Mesothelial cell of epicardium (in vitro differentiated cells): ENCODE data around the gene CCBE1. TPM values are rescaled to one million over a fixed set of nuclear protein-coding genes. Genes with fewer than 3 reads are reported as not detected.

ENCODE experiments used
- DNase-seq, 2 experiments: peaks; one replicate each; pipeline ENCODE4 v3.0.0; 2021; ENCODE audit warnings: low spot score in 2 of 2; ENCODE audit not compliant: unreplicated experiment in 2 of 2
- H3K27ac Mint-ChIP-seq: 2 replicates; pipeline ENCODE4 v1.8.0; 2021; ENCODE audit warnings: mixed read lengths
- H3K27me3 Mint-ChIP-seq: 2 replicates; pipeline ENCODE4 v1.8.0; 2021; ENCODE audit warnings: low read depth, mixed read lengths
- H3K36me3 Mint-ChIP-seq: 2 replicates; pipeline ENCODE4 v1.8.0; 2021; ENCODE audit warnings: mixed read lengths
- H3K4me1 Mint-ChIP-seq: 2 replicates; pipeline ENCODE4 v1.8.0; 2021; ENCODE audit warnings: mixed read lengths
- H3K4me3 Mint-ChIP-seq: 2 replicates; pipeline ENCODE4 v1.8.0; 2021; ENCODE audit warnings: mild to moderate bottlenecking, moderate library complexity, mixed read lengths
- H3K9me3 Mint-ChIP-seq: 2 replicates; pipeline ENCODE4 v1.8.0; 2021; ENCODE audit warnings: mixed read lengths
- total RNA-seq: library from RNA; stranded (reverse); gene quantifications from 3 replicates; pipeline ENCODE4 v1.2.1, GENCODE V29; 2021
- TF ChIP-seq, protein P1 (sequence below): fragments of 200-600 bp; sonication (generic); IDR thresholded peaks from one replicate; pipeline ENCODE4 v1.5.0; 2021; ENCODE audit warnings: antibody characterized with exemption; ENCODE audit not compliant: unreplicated experiment

CCBE1 gene
- total RNA-seq, 1 donor from 2014 or later, result 71.1 TPM

DNA sequence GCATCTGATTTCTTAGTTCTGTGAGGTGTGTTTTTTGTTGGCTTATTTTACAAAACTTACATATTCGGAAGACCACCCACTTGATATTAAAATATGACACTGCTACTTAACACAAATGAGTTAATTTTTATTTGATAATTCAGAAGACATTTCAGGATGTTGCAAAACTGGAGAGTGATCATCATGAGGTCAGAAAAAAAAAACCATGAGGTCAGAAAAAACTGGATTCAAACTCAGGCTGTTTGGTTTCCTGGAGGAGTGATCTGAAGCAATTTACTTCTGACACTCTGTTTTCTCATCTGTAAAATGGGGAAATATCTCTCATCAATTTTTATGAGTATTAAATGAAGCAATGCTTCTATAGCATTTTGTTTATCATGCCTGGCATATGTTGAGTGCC is 1.8 kb upstream of the CCBE1 start:
- H3K4me3 Mint-ChIP-seq, result no peak overlapping the region
- no peak overlapping the region for H3K27ac Mint-ChIP-seq
- TF ChIP-seq, protein P1, sequence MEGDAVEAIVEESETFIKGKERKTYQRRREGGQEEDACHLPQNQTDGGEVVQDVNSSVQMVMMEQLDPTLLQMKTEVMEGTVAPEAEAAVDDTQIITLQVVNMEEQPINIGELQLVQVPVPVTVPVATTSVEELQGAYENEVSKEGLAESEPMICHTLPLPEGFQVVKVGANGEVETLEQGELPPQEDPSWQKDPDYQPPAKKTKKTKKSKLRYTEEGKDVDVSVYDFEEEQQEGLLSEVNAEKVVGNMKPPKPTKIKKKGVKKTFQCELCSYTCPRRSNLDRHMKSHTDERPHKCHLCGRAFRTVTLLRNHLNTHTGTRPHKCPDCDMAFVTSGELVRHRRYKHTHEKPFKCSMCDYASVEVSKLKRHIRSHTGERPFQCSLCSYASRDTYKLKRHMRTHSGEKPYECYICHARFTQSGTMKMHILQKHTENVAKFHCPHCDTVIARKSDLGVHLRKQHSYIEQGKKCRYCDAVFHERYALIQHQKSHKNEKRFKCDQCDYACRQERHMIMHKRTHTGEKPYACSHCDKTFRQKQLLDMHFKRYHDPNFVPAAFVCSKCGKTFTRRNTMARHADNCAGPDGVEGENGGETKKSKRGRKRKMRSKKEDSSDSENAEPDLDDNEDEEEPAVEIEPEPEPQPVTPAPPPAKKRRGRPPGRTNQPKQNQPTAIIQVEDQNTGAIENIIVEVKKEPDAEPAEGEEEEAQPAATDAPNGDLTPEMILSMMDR, result no peak
- H3K4me1 Mint-ChIP-seq, result peaks cover 62% of the 10 kb centered on the region
- H3K36me3 Mint-ChIP-seq, result no peaks in the 10 kb centered on the region
- no peaks in the 10 kb centered on the region for H3K9me3 Mint-ChIP-seq
- no peak for DNase-seq
- H3K27me3 Mint-ChIP-seq, result peaks cover 50% of the 10 kb centered on the region

DNA sequence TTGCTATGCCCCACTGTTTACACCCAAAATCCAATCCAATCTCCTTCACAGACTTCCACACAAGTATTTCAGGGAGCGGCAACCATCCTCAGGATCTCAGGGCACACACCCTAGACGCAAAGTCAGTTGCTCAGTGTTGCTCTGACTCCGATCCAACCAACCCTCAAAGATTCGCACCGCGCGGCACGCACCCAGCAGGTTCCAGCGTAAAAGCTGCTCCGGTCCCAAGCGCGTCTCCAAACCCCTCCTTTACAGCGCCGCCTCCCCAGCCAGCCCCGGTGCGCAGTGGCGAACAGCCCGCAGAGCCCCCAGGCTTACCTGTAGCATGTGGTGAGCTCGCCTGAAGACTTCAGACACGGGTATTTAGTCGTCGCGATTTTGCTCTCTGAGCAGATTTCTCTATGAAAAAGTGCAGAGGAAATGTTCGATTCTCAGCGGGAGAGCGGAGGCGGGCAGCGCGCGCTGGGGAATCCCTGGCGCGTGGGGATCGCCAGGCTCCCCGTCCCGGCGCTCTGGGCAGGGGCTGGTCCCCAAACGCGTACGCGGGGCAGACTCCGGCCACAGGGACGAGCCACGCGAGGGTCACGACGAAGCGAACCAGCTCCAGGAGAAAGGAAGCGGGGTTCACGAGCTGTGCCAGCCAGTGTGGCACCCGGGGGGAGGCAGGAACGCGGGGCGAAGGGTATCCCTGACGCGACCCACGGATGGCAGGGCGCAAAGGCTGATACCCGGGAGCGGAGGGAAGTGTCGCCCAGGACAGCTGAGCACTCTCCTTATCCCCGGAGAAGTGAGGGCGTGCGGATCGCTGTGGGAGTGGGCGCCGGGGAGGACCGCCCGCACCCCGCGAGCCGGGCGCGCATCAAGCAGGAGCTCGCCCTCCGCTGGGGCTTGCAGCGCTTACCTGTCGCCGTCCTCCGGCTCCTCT is 650 bp downstream of the CCBE1 start:
- Mint-ChIP-seq H3K4me1 (peaks cover 59% of the 10 kb centered on the region), H3K9me3 (no peaks in the 10 kb centered on the region), H3K27me3 (peaks cover 63% of the 10 kb centered on the region), H3K36me3 (peaks cover 4% of the 10 kb centered on the region), H3K27ac (peak overlapping the region; percentile 37), H3K4me3 (peak overlapping the region; percentile 77)
- TF ChIP-seq, protein P1, result no peak
- DNase-seq, result peak in 1 of 2 experiments; percentile 62

DNA sequence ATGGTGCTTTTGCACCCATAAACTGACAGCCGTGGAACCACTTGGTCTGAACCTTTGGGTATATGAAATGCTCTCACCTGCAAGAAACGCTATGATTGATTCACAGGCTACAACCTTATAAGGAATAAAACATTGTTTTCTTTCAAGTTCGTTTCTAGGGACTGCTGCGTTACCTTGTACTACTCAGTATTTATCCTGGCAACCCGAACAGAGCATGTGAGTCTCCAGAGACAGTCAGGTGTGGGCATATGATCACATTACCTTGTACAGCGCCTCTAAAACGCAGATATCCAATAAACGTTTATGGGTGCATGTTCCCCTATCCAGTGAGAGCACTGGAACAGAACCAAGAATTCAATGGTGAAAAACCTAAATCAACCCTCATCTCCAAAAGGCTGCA is 1.7 kb downstream of the CCBE1 start:
- peaks cover 4% of the 10 kb centered on the region for H3K36me3 Mint-ChIP-seq
- H3K9me3 Mint-ChIP-seq, result no peaks in the 10 kb centered on the region
- H3K4me3 Mint-ChIP-seq, result peak overlapping the region; percentile 77
- DNase-seq, result no peak
- H3K4me1 Mint-ChIP-seq, result peaks cover 54% of the 10 kb centered on the region
- H3K27me3 Mint-ChIP-seq, result peaks cover 71% of the 10 kb centered on the region
- TF ChIP-seq, protein P1, result no peak
- no peak overlapping the region for H3K27ac Mint-ChIP-seq

DNA sequence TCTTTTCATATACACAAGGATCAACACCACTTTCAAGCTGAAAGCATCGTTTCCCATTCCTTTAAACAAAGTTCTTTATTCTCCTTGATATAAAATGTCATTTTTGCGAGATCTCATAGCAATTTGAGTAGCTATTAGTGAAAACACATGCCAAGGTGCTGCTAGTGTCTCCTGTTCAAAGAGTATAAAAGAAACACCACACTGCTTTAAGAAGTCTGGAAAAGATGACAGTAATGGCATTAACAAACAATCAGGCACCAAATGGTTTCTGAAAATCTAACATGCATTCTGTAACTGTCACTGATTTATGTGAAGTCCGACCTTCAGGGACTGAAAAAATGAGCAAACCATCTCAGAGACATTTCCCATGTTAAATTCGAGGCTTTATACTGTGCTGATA is 2.4 kb downstream of the CCBE1 start:
- H3K27me3 Mint-ChIP-seq, result peaks cover 76% of the 10 kb centered on the region
- H3K36me3 Mint-ChIP-seq, result peaks cover 4% of the 10 kb centered on the region
- H3K27ac Mint-ChIP-seq, result no peak overlapping the region
- H3K4me3 Mint-ChIP-seq, result peak overlapping the region; percentile 77
- no peak for DNase-seq
- H3K4me1 Mint-ChIP-seq, result peaks cover 52% of the 10 kb centered on the region
- H3K9me3 Mint-ChIP-seq, result no peaks in the 10 kb centered on the region
- TF ChIP-seq, protein P1, result no peak

DNA sequence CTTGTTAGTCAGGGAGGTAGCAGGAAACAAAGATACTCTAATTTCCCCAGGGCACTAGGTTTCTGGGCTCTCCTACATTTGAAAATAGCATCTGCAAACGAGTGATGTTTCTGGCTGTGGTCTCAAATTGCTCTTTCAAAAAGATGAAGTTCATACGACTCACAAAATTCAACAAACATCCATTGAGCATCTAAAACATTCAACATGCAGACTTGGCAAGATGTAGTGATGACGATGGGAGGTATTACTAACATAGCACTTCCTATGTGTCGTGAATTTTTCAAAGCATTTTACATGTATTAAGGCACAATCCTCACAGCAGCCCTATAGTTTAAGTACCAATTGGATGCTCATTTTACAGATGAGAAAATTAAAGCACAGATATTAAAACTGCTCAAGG is 5.2 kb downstream of the CCBE1 start:
- peaks cover 36% of the 10 kb centered on the region for H3K4me1 Mint-ChIP-seq
- DNase-seq, result no peak
- no peak overlapping the region for H3K27ac Mint-ChIP-seq
- peaks cover 75% of the 10 kb centered on the region for H3K27me3 Mint-ChIP-seq
- H3K4me3 Mint-ChIP-seq, result no peak overlapping the region
- no peaks in the 10 kb centered on the region for H3K9me3 Mint-ChIP-seq
- peaks cover 4% of the 10 kb centered on the region for H3K36me3 Mint-ChIP-seq
- TF ChIP-seq, protein P1, result no peak
